HL-60 (cell line): Measurements from ENCODE around the gene GPR17.

Experiments used
- DNase-seq, 2 experiments: peaks; one replicate each; pipeline ENCODE4 v3.0.0-alpha.2; 2010 to 2020; ENCODE audit warnings: low read depth in 1 of 2, low spot score in 1 of 2
- H3K27ac ChIP-seq: fragments of 250-450 bp; sonication (Bioruptor Pico); replicated peaks from 2 replicates; pipeline ENCODE4 v1.5.1; 2020; ENCODE audit warnings: mild to moderate bottlenecking, moderate library complexity
- H3K27me3 ChIP-seq: fragments of 250-450 bp; sonication (Bioruptor Pico); 2 replicates; pipeline ENCODE4 v1.5.1; 2021; ENCODE audit warnings: mild to moderate bottlenecking, moderate library complexity; ENCODE audit not compliant: insufficient read depth, poor library complexity, severe bottlenecking
- H3K4me3 ChIP-seq: replicated peaks from 2 replicates; pipeline ENCODE4 v1.5.1; 2011; ENCODE audit warnings: mild to moderate bottlenecking, control low read depth, low read length; ENCODE audit not compliant: insufficient read depth
- GABPA ChIP-seq: IDR thresholded peaks from 2 replicates; pipeline ENCODE4 v1.6.1; 2012; ENCODE audit warnings: low read depth
- POLR2AphosphoS5 ChIP-seq: IDR thresholded peaks from 2 replicates; pipeline ENCODE4 v1.6.1; 2012; ENCODE audit warnings: low read depth
- SPI1 ChIP-seq: IDR thresholded peaks from 2 replicates; pipeline ENCODE4 v1.6.1; 2012; ENCODE audit warnings: low read depth, mild to moderate bottlenecking, borderline replicate concordance
- TF ChIP-seq, protein P1 (sequence below): IDR thresholded peaks from 2 replicates; pipeline ENCODE4 v1.6.1; 2012; ENCODE audit warnings: low read depth; ENCODE audit not compliant: insufficient replicate concordance
- TF ChIP-seq, protein P2 (sequence below): IDR thresholded peaks from one replicate; pipeline ENCODE4 v1.5.1; 2011; ENCODE audit warnings: low read length, control low read depth, inconsistent platforms; ENCODE audit not compliant: insufficient read depth

Gene GPR17

GRCh38 chr2:127605691-127606263 is 40.2 kb upstream of the GPR17 start:
- TF ChIP-seq, protein P1, sequence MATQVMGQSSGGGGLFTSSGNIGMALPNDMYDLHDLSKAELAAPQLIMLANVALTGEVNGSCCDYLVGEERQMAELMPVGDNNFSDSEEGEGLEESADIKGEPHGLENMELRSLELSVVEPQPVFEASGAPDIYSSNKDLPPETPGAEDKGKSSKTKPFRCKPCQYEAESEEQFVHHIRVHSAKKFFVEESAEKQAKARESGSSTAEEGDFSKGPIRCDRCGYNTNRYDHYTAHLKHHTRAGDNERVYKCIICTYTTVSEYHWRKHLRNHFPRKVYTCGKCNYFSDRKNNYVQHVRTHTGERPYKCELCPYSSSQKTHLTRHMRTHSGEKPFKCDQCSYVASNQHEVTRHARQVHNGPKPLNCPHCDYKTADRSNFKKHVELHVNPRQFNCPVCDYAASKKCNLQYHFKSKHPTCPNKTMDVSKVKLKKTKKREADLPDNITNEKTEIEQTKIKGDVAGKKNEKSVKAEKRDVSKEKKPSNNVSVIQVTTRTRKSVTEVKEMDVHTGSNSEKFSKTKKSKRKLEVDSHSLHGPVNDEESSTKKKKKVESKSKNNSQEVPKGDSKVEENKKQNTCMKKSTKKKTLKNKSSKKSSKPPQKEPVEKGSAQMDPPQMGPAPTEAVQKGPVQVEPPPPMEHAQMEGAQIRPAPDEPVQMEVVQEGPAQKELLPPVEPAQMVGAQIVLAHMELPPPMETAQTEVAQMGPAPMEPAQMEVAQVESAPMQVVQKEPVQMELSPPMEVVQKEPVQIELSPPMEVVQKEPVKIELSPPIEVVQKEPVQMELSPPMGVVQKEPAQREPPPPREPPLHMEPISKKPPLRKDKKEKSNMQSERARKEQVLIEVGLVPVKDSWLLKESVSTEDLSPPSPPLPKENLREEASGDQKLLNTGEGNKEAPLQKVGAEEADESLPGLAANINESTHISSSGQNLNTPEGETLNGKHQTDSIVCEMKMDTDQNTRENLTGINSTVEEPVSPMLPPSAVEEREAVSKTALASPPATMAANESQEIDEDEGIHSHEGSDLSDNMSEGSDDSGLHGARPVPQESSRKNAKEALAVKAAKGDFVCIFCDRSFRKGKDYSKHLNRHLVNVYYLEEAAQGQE = no peak
- no peak for TF ChIP-seq GABPA
- TF ChIP-seq SPI1 = no peak
- TF ChIP-seq, protein P2, sequence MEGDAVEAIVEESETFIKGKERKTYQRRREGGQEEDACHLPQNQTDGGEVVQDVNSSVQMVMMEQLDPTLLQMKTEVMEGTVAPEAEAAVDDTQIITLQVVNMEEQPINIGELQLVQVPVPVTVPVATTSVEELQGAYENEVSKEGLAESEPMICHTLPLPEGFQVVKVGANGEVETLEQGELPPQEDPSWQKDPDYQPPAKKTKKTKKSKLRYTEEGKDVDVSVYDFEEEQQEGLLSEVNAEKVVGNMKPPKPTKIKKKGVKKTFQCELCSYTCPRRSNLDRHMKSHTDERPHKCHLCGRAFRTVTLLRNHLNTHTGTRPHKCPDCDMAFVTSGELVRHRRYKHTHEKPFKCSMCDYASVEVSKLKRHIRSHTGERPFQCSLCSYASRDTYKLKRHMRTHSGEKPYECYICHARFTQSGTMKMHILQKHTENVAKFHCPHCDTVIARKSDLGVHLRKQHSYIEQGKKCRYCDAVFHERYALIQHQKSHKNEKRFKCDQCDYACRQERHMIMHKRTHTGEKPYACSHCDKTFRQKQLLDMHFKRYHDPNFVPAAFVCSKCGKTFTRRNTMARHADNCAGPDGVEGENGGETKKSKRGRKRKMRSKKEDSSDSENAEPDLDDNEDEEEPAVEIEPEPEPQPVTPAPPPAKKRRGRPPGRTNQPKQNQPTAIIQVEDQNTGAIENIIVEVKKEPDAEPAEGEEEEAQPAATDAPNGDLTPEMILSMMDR = no peak
- no peak for TF ChIP-seq POLR2AphosphoS5
- Histone ChIP-seq H3K27ac (no peak overlapping the region), H3K4me3 (no peak overlapping the region), H3K27me3 (no peaks in the 10 kb centered on the region)
- DNase-seq = no peak

DNA sequence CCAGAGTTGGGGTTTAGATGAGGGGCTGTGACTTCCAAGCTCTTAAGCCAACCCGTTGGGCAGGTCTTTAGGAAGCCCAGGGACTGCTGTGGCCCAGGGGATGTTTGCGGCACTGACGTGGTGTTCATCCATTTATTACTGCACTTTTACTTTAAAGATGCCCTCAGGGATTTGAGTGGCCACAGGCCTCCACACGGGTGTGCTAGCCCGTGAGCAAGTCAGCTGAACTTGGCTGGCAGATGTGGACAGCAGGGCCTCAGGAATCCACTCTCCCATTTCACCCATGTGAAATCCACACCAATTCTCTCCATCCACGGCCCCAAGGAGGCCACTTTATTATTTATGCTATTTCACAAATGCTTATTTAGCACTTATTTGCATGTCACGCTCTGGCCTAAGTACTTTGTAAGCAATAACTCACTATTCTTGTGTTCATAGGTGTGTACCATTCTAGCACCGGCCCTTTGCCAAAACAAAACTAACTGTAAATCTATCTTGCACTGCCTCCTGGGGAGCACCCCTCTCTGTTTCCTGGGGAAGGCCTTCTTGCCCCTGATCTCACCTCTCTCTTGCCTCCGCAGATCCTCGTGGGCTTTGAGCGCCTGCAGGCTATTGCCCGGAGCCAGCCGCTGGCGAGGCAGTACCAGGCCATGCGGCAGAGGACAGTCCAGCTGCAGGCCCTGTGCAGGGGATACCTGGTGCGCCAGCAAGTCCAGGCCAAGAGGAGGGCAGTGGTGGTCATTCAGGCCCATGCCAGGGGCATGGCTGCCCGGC is 39.1 kb upstream of the GPR17 start:
- no peaks in the 10 kb centered on the region for H3K27me3 ChIP-seq
- H3K4me3 ChIP-seq = no peak overlapping the region
- no peak for DNase-seq
- H3K27ac ChIP-seq = no peak overlapping the region
- TF ChIP-seq GABPA = no peak
- TF ChIP-seq, protein P1 = no peak
- TF ChIP-seq, protein P2 = no peak
- no peak for TF ChIP-seq SPI1
- TF ChIP-seq POLR2AphosphoS5 = no peak

DNA sequence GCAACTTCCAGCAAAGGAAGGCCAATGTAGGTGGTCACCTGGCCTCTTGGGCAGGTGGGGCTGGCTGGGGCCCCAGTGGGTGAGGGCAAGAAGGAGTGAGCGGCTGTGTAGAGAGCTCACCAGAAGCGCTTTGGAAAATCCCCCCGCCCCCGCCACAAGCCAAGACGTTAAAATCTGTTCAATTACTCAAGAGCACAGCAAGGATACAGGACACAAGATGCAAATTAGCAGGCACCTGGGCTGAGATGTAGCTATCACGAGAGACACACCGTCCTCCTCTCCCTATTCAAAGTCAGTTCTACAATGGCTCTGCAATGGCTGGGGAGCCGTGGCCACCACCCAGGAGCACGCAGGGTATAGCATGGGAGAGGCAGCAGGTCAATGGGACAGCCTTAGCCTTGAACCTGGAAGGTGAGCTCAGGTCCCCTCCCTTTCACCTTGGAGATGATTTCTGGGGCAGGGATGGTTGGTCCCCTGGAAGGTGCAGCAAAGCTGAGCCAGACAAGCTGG is 38.5 kb upstream of the GPR17 start:
- DNase-seq = no peak

More for the DNA sequence above, 38.5 kb upstream of the GPR17 start:
- TF ChIP-seq, protein P2 = no peak
- TF ChIP-seq POLR2AphosphoS5 (no peak), SPI1 (no peak), GABPA (no peak)
- TF ChIP-seq, protein P1 = no peak
- H3K27me3 ChIP-seq = no peaks in the 10 kb centered on the region
- H3K27ac ChIP-seq = no peak overlapping the region
- no peak overlapping the region for H3K4me3 ChIP-seq
